Heart left ventricle (tissue), 16 donors: ENCODE results near the gene ELAVL2. TPM values are rescaled to one million over a fixed set of nuclear protein-coding genes. Genes with fewer than 3 reads are reported as not detected.

ENCODE experiments used
- ATAC-seq, 4 donors: fragments of 200-7000 bp; cut with Tn5 transposase; one replicate each; pipeline ENCODE4 v1.9.1; 2020 to 2022; ENCODE audit warnings: moderate library complexity in 4 of 4, mild to moderate bottlenecking in 3 of 4, moderate number of reproducible peaks in 1 of 4
- DNase-seq, 5 donors: peaks; one replicate each; pipeline ENCODE4 v3.0.0-alpha.2; 2020
- H3K27ac ChIP-seq, 12 donors: fragments of 200-600 bp; sonication (generic) in 4 of 12; one replicate each; pipeline versions ENCODE4 v1.5.0 to v1.8.0; 2016 to 2022; ENCODE audit warnings: mild to moderate bottlenecking in 2 of 12
- H3K27me3 ChIP-seq, 9 donors: fragments of 200-600 bp; sonication (generic) in 2 of 9; one replicate each; pipeline versions ENCODE4 v1.5.1 to v1.8.0; 2016 to 2022; ENCODE audit warnings: mild to moderate bottlenecking in 3 of 9
- H3K36me3 ChIP-seq, 9 donors: fragments of 200-600 bp; sonication (generic) in 2 of 9; one replicate each; pipeline versions ENCODE4 v1.5.0 to v1.8.0; 2018 to 2022; ENCODE audit warnings: mild to moderate bottlenecking in 2 of 9
- H3K4me1 ChIP-seq, 12 donors: fragments of 200-600 bp; sonication (generic) in 4 of 12; one replicate each; pipeline versions ENCODE4 v1.5.0 to v1.8.0; 2016 to 2022; ENCODE audit warnings: mild to moderate bottlenecking in 3 of 12
- H3K4me3 ChIP-seq, 12 donors: fragments of 200-600 bp; sonication (generic) in 4 of 12; one replicate each; pipeline versions ENCODE4 v1.5.0 to v1.8.0; 2017 to 2022; ENCODE audit warnings: mild to moderate bottlenecking in 9 of 12, moderate library complexity in 4 of 12
- H3K9me3 ChIP-seq, 12 donors: fragments of 200-600 bp; sonication (generic) in 4 of 12; one replicate each; pipeline versions ENCODE4 v1.5.0 to v1.8.0; 2016 to 2022; ENCODE audit warnings: mild to moderate bottlenecking in 1 of 12
- CTCF ChIP-seq, 12 donors: fragments of 200-600 bp; sonication (generic) in 4 of 12; IDR thresholded peaks; one replicate each; pipeline versions ENCODE4 v1.5.0 to v1.8.0; 2018 to 2022; ENCODE audit warnings: antibody characterized with exemption in 12 of 12, mild to moderate bottlenecking in 5 of 12
- POLR2A ChIP-seq, 2 donors: fragments of 450-650 bp; IDR thresholded peaks; one replicate each; pipeline ENCODE4 v1.6.1; 2017; ENCODE audit warnings: antibody characterized with exemption in 2 of 2, mild to moderate bottlenecking in 2 of 2, moderate library complexity in 2 of 2
- WGBS, 4 donors: extraction: QIAGEN DNeasy Blood & Tissue Kit in 2 of 4; methylation state at CpG; one replicate each; pipeline versions ENCODE4 v1.1.5 to v1.1.7; 2013 to 2018; 5-methylcytosine and 5-hydroxymethylcytosine counted together
- intact Hi-C, 10 donors: fragments of 100-400 bp; cut with DNase I; formaldehyde crosslinking; loops; one replicate each; pipeline versions ENCODE4 v1.11.1 to v1.14.2; 2022
- polyA plus RNA-seq, 2 donors: library from polyadenylated mRNA; stranded (reverse); fragments of 200-250 nt; gene quantifications; one replicate each; pipeline ENCODE4 v1.2.3, GENCODE V29; 2013
- total RNA-seq, 9 donors: library from RNA; depleted of rRNA in 2 of 9; stranded (reverse); fragments of >200 nt in 2 of 9; fragmentation: NEBNext Ultra II Directional in 3 of 9; extraction: Animal tissue kit (Norgen Biotek cat#: 25700) in 3 of 9; gene quantifications; one replicate each; pipeline versions ENCODE4 v1.1.0 to v1.2.4, GENCODE V29; 2016 to 2023
- donor health status: ischemic (EF 13 %, LVEDD 7.1; RV severe dilation, severe dysfunction).
- donor health status: healthy with polysubstance abuse.
- donor health status: DM: no; HTN: yes; CAD: no.
- donor health status: DM: no; HTN: no; CAD: no.
- donor health status: ischemic (EF 25% LVEDD 6.9; RV normal size, moderate dysfunction).
- donor health status: ischemic (EF 25% LVEDD 5.7; RV mildly dilated, moderate dysfunction).
- donor health status: healthy.
- donor health status: DM: yes; HTN: yes; CAD: no.
- donor health status: ischemic (EF 35%, LVEDD 5.7; RV mildly dilated, moderate dysfunction).
- donor health status: nonischemic (EF 11% LVEDD 7.7; RV severe dilation, severe dysfunction).
- donor health status: DM: yes; HTN: yes; CAD: no.
- donor health status: PGD.
- donor health status: ischemic (EF 29% LVEDD 5.4; RV normal size, mild dysfunction).
- donor health status: nonischemic (EF 23%, LVEDD 6.1; RV moderate dilation, normal function).

ELAVL2 gene
- total and polyA plus RNA-seq, 11 donors = 0.08 to 0.30 (median 0.19) TPM; not detected in 6

GRCh38 chr9:23721466-23721865, 104.6 kb downstream of the ELAVL2 start:
- TF ChIP-seq POLR2A (IDR thresholded peaks at IDR 0.05) (no peak), CTCF (IDR thresholded peaks at IDR 0.05) (no peak)
- intact Hi-C loops = loop anchor here in 1 of 10 donors (10.0 kb wide), 1 partner anchor 53 kb away; no protein-coding TSS in a partner anchor
- Histone ChIP-seq H3K4me1 (no peaks in the 10 kb centered on the region), H3K9me3 (no peaks in the 10 kb centered on the region), H3K4me3 (no peak overlapping the region), H3K27me3 (no peaks in the 10 kb centered on the region), H3K27ac (no peak overlapping the region), H3K36me3 (no peaks in the 10 kb centered on the region)
- DNase-seq = no peak
- no peak for ATAC-seq

GRCh38 chr9:23717505-23717904, 108.5 kb downstream of the ELAVL2 start:
- no peak overlapping the region for H3K27ac ChIP-seq
- no peaks in the 10 kb centered on the region for H3K9me3 ChIP-seq
- intact Hi-C loops = no loop called here
- H3K4me1 ChIP-seq = no peaks in the 10 kb centered on the region
- no peaks in the 10 kb centered on the region for H3K36me3 ChIP-seq
- TF ChIP-seq POLR2A (IDR thresholded peaks at IDR 0.05) (no peak), CTCF (IDR thresholded peaks at IDR 0.05) (no peak)
- H3K4me3 ChIP-seq = no peak overlapping the region
- 85 to 94% (median 91%) methylated on average over 2 of the region's 2 CpGs for WGBS, 4 donors
- H3K27me3 ChIP-seq = no peaks in the 10 kb centered on the region
- DNase-seq = no peak
- ATAC-seq = no peak

GRCh38 chr9:23707249-23707648, 118.8 kb downstream of the ELAVL2 start:
- DNase-seq (no peak), ATAC-seq (no peak)
- TF ChIP-seq CTCF (IDR thresholded peaks at IDR 0.05) = no peak
- TF ChIP-seq POLR2A (IDR thresholded peaks at IDR 0.05) = no peak
- 79 to 91% (median 84%) methylated on average over 3 of the region's 3 CpGs for WGBS, 4 donors
- H3K9me3 ChIP-seq = no peaks in the 10 kb centered on the region
- peaks cover 0 to 3% (median 0%) of the 10 kb centered on the region in 9 donors for H3K27me3 ChIP-seq
- H3K27ac ChIP-seq = no peak overlapping the region
- H3K4me1 ChIP-seq = no peaks in the 10 kb centered on the region
- no peaks in the 10 kb centered on the region for H3K36me3 ChIP-seq
- H3K4me3 ChIP-seq = no peak overlapping the region
- intact Hi-C loops = loop anchor here in 1 of 10 donors (10.0 kb wide), 1 partner anchor 98 kb away; no protein-coding TSS in a partner anchor

GRCh38 chr9:23702311-23702922, 123.6 kb downstream of the ELAVL2 start:
- Histone ChIP-seq H3K36me3 (no peaks in the 10 kb centered on the region), H3K4me3 (no peak overlapping the region), H3K4me1 (no peaks in the 10 kb centered on the region), H3K27me3 (no peaks in the 10 kb centered on the region), H3K27ac (no peak overlapping the region), H3K9me3 (no peaks in the 10 kb centered on the region)
- intact Hi-C loops = loop anchor here in 1 of 10 donors (10.0 kb wide), 1 partner anchor 102 kb away; no protein-coding TSS in a partner anchor
- 77 to 81% (median 78%) methylated on average over 3 of the region's 3 CpGs for WGBS, 4 donors
- TF ChIP-seq POLR2A (IDR thresholded peaks at IDR 0.05) (no peak), CTCF (IDR thresholded peaks at IDR 0.05) (no peak)
- ATAC-seq = no peak
- no peak for DNase-seq
